ENCODE results near the gene CRKL. TPM values are rescaled to one million over a fixed set of nuclear protein-coding genes. Genes with fewer than 3 reads are reported as not detected.

CRKL gene
- total RNA-seq, 1 donor from 2014 or later, result 86.3 TPM

GRCh38 chr22:20998411-20999336, 81.5 kb downstream of the CRKL start:
- no peak overlapping the region for H3K27ac Mint-ChIP-seq
- H3K27me3 Mint-ChIP-seq, result no peaks in the 10 kb centered on the region
- peak overlapping the region; percentile 26 for H3K4me3 Mint-ChIP-seq (ENCODE audit: low read depth)
- H3K36me3 Mint-ChIP-seq (ENCODE audit: insufficient read depth), result no peaks in the 10 kb centered on the region
- peaks cover 15% of the 10 kb centered on the region for H3K4me1 Mint-ChIP-seq (ENCODE audit: low read depth)
- no peak for DNase-seq (ENCODE audit: low spot score, unreplicated experiment)
- no peaks in the 10 kb centered on the region for H3K9me3 Mint-ChIP-seq (ENCODE audit: low read depth)
- TF ChIP-seq, protein P1, sequence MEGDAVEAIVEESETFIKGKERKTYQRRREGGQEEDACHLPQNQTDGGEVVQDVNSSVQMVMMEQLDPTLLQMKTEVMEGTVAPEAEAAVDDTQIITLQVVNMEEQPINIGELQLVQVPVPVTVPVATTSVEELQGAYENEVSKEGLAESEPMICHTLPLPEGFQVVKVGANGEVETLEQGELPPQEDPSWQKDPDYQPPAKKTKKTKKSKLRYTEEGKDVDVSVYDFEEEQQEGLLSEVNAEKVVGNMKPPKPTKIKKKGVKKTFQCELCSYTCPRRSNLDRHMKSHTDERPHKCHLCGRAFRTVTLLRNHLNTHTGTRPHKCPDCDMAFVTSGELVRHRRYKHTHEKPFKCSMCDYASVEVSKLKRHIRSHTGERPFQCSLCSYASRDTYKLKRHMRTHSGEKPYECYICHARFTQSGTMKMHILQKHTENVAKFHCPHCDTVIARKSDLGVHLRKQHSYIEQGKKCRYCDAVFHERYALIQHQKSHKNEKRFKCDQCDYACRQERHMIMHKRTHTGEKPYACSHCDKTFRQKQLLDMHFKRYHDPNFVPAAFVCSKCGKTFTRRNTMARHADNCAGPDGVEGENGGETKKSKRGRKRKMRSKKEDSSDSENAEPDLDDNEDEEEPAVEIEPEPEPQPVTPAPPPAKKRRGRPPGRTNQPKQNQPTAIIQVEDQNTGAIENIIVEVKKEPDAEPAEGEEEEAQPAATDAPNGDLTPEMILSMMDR (IDR thresholded peaks at IDR 0.05; ENCODE audit: unreplicated experiment), result no peak

GRCh38 chr22:20999350-21000206, 82.4 kb downstream of the CRKL start:
- H3K27me3 Mint-ChIP-seq, result no peaks in the 10 kb centered on the region
- no peak overlapping the region for H3K4me3 Mint-ChIP-seq (ENCODE audit: low read depth)
- H3K4me1 Mint-ChIP-seq (ENCODE audit: low read depth), result peaks cover 15% of the 10 kb centered on the region
- H3K27ac Mint-ChIP-seq, result no peak overlapping the region
- no peaks in the 10 kb centered on the region for H3K36me3 Mint-ChIP-seq (ENCODE audit: insufficient read depth)
- TF ChIP-seq, protein P1 (IDR thresholded peaks at IDR 0.05; ENCODE audit: unreplicated experiment), result no peak
- no peaks in the 10 kb centered on the region for H3K9me3 Mint-ChIP-seq (ENCODE audit: low read depth)
- no peak for DNase-seq (ENCODE audit: low spot score, unreplicated experiment)

DNA sequence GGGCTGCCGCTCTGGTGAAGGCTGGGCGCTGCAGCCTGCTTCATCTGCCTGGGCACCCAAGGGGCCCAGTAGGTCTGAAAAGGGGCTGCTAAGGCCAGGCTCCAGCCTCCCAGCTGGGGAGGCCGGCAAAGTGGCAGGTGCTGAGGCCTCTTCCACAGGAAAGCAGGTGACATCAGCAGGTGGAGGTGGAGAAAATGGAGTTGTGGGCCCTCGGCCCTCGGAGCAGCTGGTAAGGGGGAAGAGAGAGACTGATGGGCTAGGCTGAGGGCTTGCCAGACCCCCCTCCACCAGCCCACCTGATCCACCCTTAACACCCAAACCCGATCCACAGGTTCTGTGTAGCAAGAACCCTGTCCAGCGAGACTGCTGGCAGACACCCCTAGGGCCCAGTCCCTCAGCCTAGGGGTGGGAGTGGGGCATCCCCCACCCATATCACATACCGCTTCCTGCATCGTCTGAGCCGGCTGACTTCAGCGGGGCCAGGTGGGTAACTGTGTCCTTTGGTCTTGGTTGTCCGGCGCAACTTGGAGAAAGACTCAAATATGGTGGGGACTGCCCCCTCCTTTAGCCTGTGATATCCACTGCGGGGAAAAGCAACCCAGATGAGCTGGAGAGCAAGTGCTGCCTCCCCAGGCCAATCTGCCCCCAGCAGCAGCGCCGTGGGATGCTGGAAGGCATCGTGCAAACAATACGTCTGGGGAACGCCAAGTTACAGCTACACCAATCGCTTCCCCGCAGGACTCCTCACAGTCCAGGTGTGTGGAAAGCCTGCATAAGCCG, 83.2 kb downstream of the CRKL start:
- TF ChIP-seq, protein P1 (IDR thresholded peaks at IDR 0.05; ENCODE audit: unreplicated experiment), result no peak
- Mint-ChIP-seq H3K4me1 (ENCODE audit: low read depth) (peaks cover 15% of the 10 kb centered on the region), H3K27ac (no peak overlapping the region), H3K36me3 (ENCODE audit: insufficient read depth) (no peaks in the 10 kb centered on the region), H3K9me3 (ENCODE audit: low read depth) (no peaks in the 10 kb centered on the region), H3K27me3 (no peaks in the 10 kb centered on the region), H3K4me3 (ENCODE audit: low read depth) (peak overlapping the region; percentile 89)
- DNase-seq (ENCODE audit: low spot score, unreplicated experiment), result no peak

DNA sequence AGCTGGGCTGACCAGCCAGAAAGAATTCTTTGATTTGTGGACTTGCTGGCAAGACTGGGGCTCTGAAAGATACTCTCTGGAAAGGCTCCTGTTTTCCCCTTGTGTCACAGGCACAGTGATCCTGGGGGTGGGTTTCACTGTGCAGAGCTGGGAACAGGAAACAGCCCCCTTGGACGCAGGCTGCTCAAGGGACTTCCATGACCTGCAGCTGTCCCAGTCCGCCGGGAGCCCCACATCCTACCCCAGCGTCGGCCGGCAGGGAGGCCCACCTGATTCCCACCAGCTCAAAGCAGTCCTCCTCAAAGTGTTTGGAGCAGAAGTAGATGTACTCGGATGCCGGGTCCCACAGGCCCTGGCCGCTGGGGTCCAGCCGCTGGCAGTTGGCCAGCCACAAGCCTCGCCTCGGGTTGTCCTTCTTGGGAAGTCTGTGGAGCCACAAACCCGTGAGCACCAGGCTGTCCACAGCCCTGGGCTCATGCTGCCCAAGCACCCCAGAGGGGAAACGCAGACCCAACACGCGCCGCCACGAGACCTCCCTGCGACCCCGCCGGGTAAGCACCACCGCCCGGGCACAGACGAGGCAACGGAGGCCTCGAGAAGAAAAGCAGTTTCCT, 83.9 kb downstream of the CRKL start:
- Mint-ChIP-seq H3K4me3 (ENCODE audit: low read depth) (peak overlapping the region; percentile 89), H3K4me1 (ENCODE audit: low read depth) (peaks cover 15% of the 10 kb centered on the region), H3K9me3 (ENCODE audit: low read depth) (no peaks in the 10 kb centered on the region), H3K27me3 (no peaks in the 10 kb centered on the region), H3K36me3 (ENCODE audit: insufficient read depth) (no peaks in the 10 kb centered on the region), H3K27ac (peak overlapping the region; percentile 97)
- no peak for DNase-seq (ENCODE audit: low spot score, unreplicated experiment)
- TF ChIP-seq, protein P1 (IDR thresholded peaks at IDR 0.05; ENCODE audit: unreplicated experiment), result no peak

All from progenitor cell of endocrine pancreas (in vitro differentiated cells).